GM12801 (cell line): Measurements from ENCODE around the gene DUSP9.

Experiments
- TF ChIP-seq, protein P1 (sequence below): IDR thresholded peaks from one replicate; pipeline ENCODE4 v1.5.1; 2011; ENCODE audit warnings: control low read depth; ENCODE audit not compliant: insufficient read length; ENCODE audit errors: extremely low read depth

DUSP9 gene

GRCh38 chrX:153670748-153671588, 24.0 kb downstream of the DUSP9 start:
- TF ChIP-seq, protein P1, sequence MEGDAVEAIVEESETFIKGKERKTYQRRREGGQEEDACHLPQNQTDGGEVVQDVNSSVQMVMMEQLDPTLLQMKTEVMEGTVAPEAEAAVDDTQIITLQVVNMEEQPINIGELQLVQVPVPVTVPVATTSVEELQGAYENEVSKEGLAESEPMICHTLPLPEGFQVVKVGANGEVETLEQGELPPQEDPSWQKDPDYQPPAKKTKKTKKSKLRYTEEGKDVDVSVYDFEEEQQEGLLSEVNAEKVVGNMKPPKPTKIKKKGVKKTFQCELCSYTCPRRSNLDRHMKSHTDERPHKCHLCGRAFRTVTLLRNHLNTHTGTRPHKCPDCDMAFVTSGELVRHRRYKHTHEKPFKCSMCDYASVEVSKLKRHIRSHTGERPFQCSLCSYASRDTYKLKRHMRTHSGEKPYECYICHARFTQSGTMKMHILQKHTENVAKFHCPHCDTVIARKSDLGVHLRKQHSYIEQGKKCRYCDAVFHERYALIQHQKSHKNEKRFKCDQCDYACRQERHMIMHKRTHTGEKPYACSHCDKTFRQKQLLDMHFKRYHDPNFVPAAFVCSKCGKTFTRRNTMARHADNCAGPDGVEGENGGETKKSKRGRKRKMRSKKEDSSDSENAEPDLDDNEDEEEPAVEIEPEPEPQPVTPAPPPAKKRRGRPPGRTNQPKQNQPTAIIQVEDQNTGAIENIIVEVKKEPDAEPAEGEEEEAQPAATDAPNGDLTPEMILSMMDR: no peak

GRCh38 chrX:153671589-153672530, 24.9 kb downstream of the DUSP9 start:
- TF ChIP-seq, protein P1: no peak

DNA sequence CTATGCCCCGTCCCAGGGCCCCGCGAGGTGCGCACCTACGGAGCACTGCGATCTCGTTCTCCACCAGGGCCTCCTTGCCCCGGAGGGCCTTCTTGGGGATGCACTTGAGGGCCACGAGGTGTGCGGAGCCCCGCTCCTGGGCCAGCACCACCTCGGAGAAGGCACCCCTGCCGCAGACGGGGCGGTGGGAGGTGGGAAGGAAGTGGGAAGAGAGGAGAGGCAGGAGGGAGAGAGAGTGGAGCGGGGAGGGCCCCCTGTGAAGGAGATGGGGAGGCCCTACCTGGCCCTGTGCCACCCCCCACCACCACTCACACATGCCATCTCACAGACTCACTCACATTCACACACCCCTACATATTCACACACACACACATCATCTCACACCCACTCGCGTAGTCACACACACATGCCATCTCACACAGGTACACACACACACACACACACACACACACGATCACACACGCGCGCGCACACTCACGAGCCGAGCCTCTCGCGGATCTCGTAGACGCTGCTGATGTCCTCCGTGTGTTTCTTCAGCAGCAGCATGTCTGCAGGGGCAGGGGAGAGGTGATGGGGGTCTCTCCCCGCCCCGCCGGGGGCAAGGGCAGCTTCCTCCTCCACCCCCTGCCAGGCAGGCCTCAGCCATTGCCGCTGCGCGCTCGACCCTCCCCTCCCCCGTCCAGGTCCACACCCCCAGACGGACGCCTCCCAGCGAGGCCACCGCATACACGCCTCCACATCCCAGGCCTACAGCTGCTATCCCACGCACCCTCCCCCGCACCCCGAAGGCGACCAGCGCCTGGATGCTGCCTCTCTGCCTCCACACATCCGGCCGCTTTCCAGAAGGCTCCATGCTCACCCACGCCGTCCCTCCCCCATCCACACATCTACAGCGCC, 25.8 kb downstream of the DUSP9 start:
- TF ChIP-seq, protein P1: no peak

GRCh38 chrX:153673428-153674218, 26.6 kb downstream of the DUSP9 start, which contains the start of gene PNCK:
Gene PNCK (minus strand): TSS chrX:153673813. CDS start chrX:153673076, 737 bp downstream.
- TF ChIP-seq, protein P1: no peak

GRCh38 chrX:153674219-153674851, 27.3 kb downstream of the DUSP9 start:
- TF ChIP-seq, protein P1: no peak

DNA sequence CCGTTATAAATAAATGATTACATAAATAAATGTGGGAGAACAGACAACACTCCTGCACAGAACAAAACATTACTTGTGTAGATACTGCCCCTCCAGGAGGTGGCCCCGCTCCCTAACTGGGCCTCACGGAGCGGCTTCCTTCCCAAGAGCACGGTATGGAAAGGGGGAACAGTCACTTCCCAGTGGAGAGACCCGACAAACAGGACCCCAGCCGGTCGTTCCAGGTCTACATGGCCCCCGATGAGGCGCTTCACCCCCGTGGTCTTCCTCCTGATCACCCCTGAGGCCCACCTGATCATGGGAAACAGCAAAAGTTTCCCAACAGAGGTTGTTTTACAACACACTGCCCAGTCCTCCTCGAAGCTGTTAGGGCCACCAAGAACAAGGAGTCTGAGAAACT, 34.2 kb downstream of the DUSP9 start:
- TF ChIP-seq, protein P1: no peak
